ENCODE data around the gene AS3MT. TPM values are rescaled to one million over a fixed set of nuclear protein-coding genes. Genes with fewer than 3 reads are reported as not detected.

Gene AS3MT
- total RNA-seq, 4 donors from 2014 or later = 2.2 to 4.0 (median 2.6) TPM; not detected in 1

GRCh38 chr10:102850025-102850518 lies 19.2 kb upstream of the AS3MT start:
- no peak for TF ChIP-seq CTCF (IDR thresholded peaks at IDR 0.05; ENCODE audit: low read depth)

GRCh38 chr10:102856758-102857424 lies 12.4 kb upstream of the AS3MT start:
- TF ChIP-seq CTCF (IDR thresholded peaks at IDR 0.05; ENCODE audit: low read depth) = no peak

- TF ChIP-seq CTCF (IDR thresholded peaks at IDR 0.05; ENCODE audit: low read depth) = no peak
Observed at GRCh38 chr10:102859911-102860310, 9.4 kb upstream of the AS3MT start.

GRCh38 chr10:102863660-102864059 lies 5.6 kb upstream of the AS3MT start:
- TF ChIP-seq CTCF (IDR thresholded peaks at IDR 0.05; ENCODE audit: low read depth) = no peak

GRCh38 chr10:102865620-102866019 lies 3.6 kb upstream of the AS3MT start:
- TF ChIP-seq CTCF (IDR thresholded peaks at IDR 0.05; ENCODE audit: low read depth) = no peak

GRCh38 chr10:102868911-102869257 lies 386 bp upstream of the AS3MT start:
- TF ChIP-seq CTCF (IDR thresholded peaks at IDR 0.05; ENCODE audit: low read depth) = no peak

GRCh38 chr10:102870221-102870620 lies 951 bp downstream of the AS3MT start:
- TF ChIP-seq CTCF (IDR thresholded peaks at IDR 0.05; ENCODE audit: low read depth) = no peak

Measured in subcutaneous adipose tissue (tissue), 4 donors.